Type B pancreatic cell (in vitro differentiated cells): Measurements from ENCODE around the gene CWC27. TPM values are rescaled to one million over a fixed set of nuclear protein-coding genes. Genes with fewer than 3 reads are reported as not detected.
"Not testable (repeated sequence)": the region's sequence is repeated elsewhere in the genome, so short reads cannot be mapped to it uniquely, and the experiment has no call there.

Experiments used
- DNase-seq: peaks from one replicate; pipeline ENCODE4 v3.0.0; 2021; ENCODE audit warnings: mixed read lengths; ENCODE audit not compliant: unreplicated experiment; ENCODE audit errors: extremely low spot score
- H3K27ac Mint-ChIP-seq: 2 replicates; pipeline ENCODE4 v1.8.0; 2021; ENCODE audit warnings: mild to moderate bottlenecking, mixed read lengths
- H3K27me3 Mint-ChIP-seq: 2 replicates; pipeline ENCODE4 v1.8.0; 2021; ENCODE audit warnings: mixed read lengths
- H3K36me3 Mint-ChIP-seq: 2 replicates; pipeline ENCODE4 v1.8.0; 2021; ENCODE audit warnings: mixed read lengths
- H3K4me1 Mint-ChIP-seq: one replicate; pipeline ENCODE4 v1.8.0; 2021; ENCODE audit warnings: mixed read lengths; ENCODE audit not compliant: unreplicated experiment
- H3K4me3 Mint-ChIP-seq: 2 replicates; pipeline ENCODE4 v1.8.0; 2021; ENCODE audit warnings: mild to moderate bottlenecking, mixed read lengths
- H3K9me3 Mint-ChIP-seq: 2 replicates; pipeline ENCODE4 v1.8.0; 2021; ENCODE audit warnings: mixed read lengths
- total RNA-seq: library from RNA; stranded (reverse); gene quantifications from 2 replicates; pipeline ENCODE4 v1.2.1, GENCODE V29; 2021; ENCODE audit warnings: low replicate concordance
- TF ChIP-seq, protein P1 (sequence below): fragments of 200-600 bp; sonication (generic); conservative IDR thresholded peaks from 2 replicates; pipeline ENCODE4 v1.5.0; 2021; ENCODE audit warnings: antibody characterized with exemption, mild to moderate bottlenecking

CWC27 gene
- total RNA-seq, 1 donor from 2014 or later = 32.0 TPM

DNA sequence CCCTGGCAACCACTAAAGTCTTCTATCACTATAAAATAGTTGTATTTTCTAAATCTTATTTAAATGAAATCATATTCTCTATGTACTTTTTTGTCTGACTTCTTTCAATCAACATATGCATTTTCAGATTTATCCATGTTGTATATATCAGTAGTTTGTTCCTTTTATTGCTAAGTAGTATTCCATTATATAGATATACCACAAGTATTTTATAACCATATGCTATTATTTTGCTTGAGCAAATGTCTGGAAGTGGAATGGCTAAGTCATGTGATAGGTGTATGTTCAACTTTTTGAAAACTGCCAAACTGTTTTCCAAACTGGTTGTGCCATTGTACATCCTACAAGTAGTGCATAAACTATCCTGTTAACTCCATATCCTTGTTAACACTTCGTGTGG, 131.1 kb downstream of the CWC27 start:
- Mint-ChIP-seq H3K27me3 (no peaks in the 10 kb centered on the region), H3K4me3 (no peak overlapping the region)

DNA sequence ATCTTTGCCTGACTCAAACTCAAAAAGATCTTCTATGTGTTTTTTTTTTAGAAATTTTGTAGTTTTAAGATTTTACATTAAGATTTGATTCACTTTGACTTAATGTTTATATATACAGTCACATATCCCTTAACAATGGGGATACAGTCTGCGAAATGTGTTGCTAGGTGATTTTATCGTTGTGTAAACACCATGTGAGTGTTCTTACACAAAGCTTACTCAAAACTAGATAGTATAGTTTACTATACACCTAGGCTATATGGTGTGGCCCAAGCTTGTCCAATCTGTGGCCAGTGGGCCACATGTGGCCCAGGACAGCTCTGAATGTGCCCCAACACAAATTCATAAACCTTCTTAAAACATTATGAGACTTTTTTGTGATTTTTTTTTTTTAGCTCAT, 131.9 kb downstream of the CWC27 start:
- Mint-ChIP-seq H3K4me1 (no peaks in the 10 kb centered on the region), H3K9me3 (no peaks in the 10 kb centered on the region), H3K27me3 (no peaks in the 10 kb centered on the region), H3K36me3 (peaks cover 13% of the 10 kb centered on the region), H3K27ac (no peak overlapping the region), H3K4me3 (no peak overlapping the region)
- TF ChIP-seq, protein P1, sequence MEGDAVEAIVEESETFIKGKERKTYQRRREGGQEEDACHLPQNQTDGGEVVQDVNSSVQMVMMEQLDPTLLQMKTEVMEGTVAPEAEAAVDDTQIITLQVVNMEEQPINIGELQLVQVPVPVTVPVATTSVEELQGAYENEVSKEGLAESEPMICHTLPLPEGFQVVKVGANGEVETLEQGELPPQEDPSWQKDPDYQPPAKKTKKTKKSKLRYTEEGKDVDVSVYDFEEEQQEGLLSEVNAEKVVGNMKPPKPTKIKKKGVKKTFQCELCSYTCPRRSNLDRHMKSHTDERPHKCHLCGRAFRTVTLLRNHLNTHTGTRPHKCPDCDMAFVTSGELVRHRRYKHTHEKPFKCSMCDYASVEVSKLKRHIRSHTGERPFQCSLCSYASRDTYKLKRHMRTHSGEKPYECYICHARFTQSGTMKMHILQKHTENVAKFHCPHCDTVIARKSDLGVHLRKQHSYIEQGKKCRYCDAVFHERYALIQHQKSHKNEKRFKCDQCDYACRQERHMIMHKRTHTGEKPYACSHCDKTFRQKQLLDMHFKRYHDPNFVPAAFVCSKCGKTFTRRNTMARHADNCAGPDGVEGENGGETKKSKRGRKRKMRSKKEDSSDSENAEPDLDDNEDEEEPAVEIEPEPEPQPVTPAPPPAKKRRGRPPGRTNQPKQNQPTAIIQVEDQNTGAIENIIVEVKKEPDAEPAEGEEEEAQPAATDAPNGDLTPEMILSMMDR = no peak
- no peak for DNase-seq

More for the DNA sequence above, 131.1 kb downstream of the CWC27 start:
- H3K4me1 Mint-ChIP-seq = no peaks in the 10 kb centered on the region
- no peaks in the 10 kb centered on the region for H3K9me3 Mint-ChIP-seq
- TF ChIP-seq, protein P1 = no peak
- no peak overlapping the region for H3K27ac Mint-ChIP-seq
- H3K36me3 Mint-ChIP-seq = peaks cover 13% of the 10 kb centered on the region
- no peak for DNase-seq

DNA sequence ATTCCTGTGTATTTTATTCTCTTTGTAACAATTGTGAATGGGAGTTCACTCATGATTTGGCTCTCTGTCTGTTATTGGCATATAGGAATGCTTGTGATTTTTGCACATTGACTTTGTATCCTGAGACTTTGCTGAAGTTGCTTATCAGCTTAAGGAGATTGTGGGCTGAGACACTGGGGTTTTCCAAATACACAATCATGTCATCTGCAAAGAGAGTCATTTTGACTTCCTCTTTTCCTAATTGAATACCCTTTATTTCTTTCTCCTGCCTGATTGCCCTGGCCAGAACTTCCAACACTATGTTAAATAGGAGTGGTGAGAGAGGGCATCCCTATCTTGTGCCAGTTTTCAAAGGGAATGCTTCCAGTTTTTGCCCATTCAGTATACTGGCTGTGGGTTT, 138.7 kb downstream of the CWC27 start:
- H3K4me3 Mint-ChIP-seq, H3K27ac Mint-ChIP-seq, H3K9me3 Mint-ChIP-seq, DNase-seq, H3K27me3 Mint-ChIP-seq, H3K36me3 Mint-ChIP-seq, H3K4me1 Mint-ChIP-seq: not testable (repeated sequence)

DNA sequence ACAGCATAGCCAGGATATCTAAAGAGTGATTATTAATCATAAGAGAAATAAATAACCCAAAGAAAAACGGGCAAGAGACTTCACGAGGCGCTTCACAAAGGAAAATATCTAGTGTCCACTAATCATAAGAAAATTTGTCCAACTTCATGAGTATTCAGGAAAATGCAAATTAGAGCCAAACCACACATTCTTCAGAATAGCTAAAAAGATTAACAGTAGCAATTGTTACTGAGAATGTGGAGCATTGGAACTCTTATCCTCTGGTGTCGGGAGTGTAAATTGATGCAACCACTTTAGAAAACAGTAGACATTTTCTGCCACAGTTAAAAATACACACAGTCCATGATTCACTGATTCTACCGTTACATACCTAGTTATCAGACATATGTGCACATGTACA, 145.7 kb downstream of the CWC27 start:
- Mint-ChIP-seq H3K9me3 (no peaks in the 10 kb centered on the region), H3K27ac (no peak overlapping the region), H3K4me1 (no peaks in the 10 kb centered on the region), H3K36me3 (peaks cover 5% of the 10 kb centered on the region), H3K4me3 (no peak overlapping the region), H3K27me3 (no peaks in the 10 kb centered on the region)
- DNase-seq = no peak
- TF ChIP-seq, protein P1 = no peak

GRCh38 chr5:64918083-64918482, 149.4 kb downstream of the CWC27 start:
- TF ChIP-seq, protein P1 = no peak
- peaks cover 19% of the 10 kb centered on the region for H3K36me3 Mint-ChIP-seq
- no peaks in the 10 kb centered on the region for H3K27me3 Mint-ChIP-seq
- H3K4me1 Mint-ChIP-seq = no peaks in the 10 kb centered on the region
- no peak for DNase-seq
- H3K4me3 Mint-ChIP-seq = no peak overlapping the region
- no peak overlapping the region for H3K27ac Mint-ChIP-seq
- peaks cover 15% of the 10 kb centered on the region for H3K9me3 Mint-ChIP-seq

- Mint-ChIP-seq H3K27ac (no peak overlapping the region), H3K4me3 (no peak overlapping the region), H3K36me3 (peaks cover 23% of the 10 kb centered on the region), H3K4me1 (no peaks in the 10 kb centered on the region), H3K9me3 (peaks cover 15% of the 10 kb centered on the region), H3K27me3 (no peaks in the 10 kb centered on the region)
- TF ChIP-seq, protein P1 = no peak
- no peak for DNase-seq
These were observed 152.7 kb downstream of the CWC27 start for GRCh38 chr5:64921386-64921785.
